GM23248 (cell line): Measurements from ENCODE around the gene COA4. TPM values are rescaled to one million over a fixed set of nuclear protein-coding genes. Genes with fewer than 3 reads are reported as not detected.

Source experiments
- DNase-seq: peaks from one replicate; pipeline ENCODE4 v3.0.0-alpha.2; 2015
- H2AFZ ChIP-seq: fragments of 200-600 bp; sonication (generic); 2 replicates; pipeline ENCODE4 v1.6.1; 2016; ENCODE audit warnings: antibody characterized with exemption
- H3F3A ChIP-seq: fragments of 200-600 bp; sonication (generic); 2 replicates; pipeline ENCODE4 v1.6.1; 2016; ENCODE audit warnings: mild to moderate bottlenecking, antibody characterized with exemption, mixed run types; ENCODE audit not compliant: insufficient read depth
- H3K27ac ChIP-seq: fragments of 200-600 bp; sonication (generic); 2 replicates; pipeline ENCODE4 v1.5.1; 2016; ENCODE audit warnings: mild to moderate bottlenecking
- H3K27me3 ChIP-seq: fragments of 200-600 bp; sonication (generic); replicated peaks from 2 replicates; pipeline ENCODE4 v1.6.1; 2016; ENCODE audit warnings: mild to moderate bottlenecking; ENCODE audit not compliant: insufficient read depth
- H3K36me3 ChIP-seq: fragments of 200-600 bp; sonication (generic); 2 replicates; pipeline ENCODE4 v1.6.1; 2016; ENCODE audit warnings: low read depth, mild to moderate bottlenecking
- H3K4me1 ChIP-seq: fragments of 200-600 bp; sonication (generic); 2 replicates; pipeline ENCODE4 v1.6.1; 2016; ENCODE audit warnings: mild to moderate bottlenecking; ENCODE audit not compliant: insufficient read depth
- H3K4me2 ChIP-seq: fragments of 200-600 bp; sonication (generic); one replicate; pipeline ENCODE4 v1.6.1; 2016; ENCODE audit warnings: mild to moderate bottlenecking; ENCODE audit not compliant: unreplicated experiment
- H3K4me3 ChIP-seq: fragments of 200-600 bp; sonication (generic); 2 replicates; pipeline ENCODE4 v1.5.1; 2016; ENCODE audit warnings: mild to moderate bottlenecking
- H3K79me2 ChIP-seq: fragments of 200-600 bp; sonication (generic); 2 replicates; pipeline ENCODE4 v1.6.1; 2016; ENCODE audit warnings: mild to moderate bottlenecking; ENCODE audit not compliant: insufficient read depth
- H3K9ac ChIP-seq: fragments of 200-600 bp; sonication (generic); 2 replicates; pipeline ENCODE4 v1.6.1; 2016; ENCODE audit warnings: mild to moderate bottlenecking
- H3K9me2 ChIP-seq: fragments of 200-600 bp; sonication (generic); 2 replicates; pipeline ENCODE4 v1.6.1; 2016; ENCODE audit warnings: mixed run types, mild to moderate bottlenecking, moderate library complexity; ENCODE audit not compliant: insufficient read depth
- H3K9me3 ChIP-seq: fragments of 200-600 bp; sonication (generic); one replicate; pipeline ENCODE4 v1.6.1; 2017; ENCODE audit warnings: low read depth
- H4K20me1 ChIP-seq: fragments of 200-600 bp; sonication (generic); 2 replicates; pipeline ENCODE4 v1.6.0; 2016; ENCODE audit not compliant: insufficient read depth
- EZH2 ChIP-seq: fragments of 200-600 bp; sonication (generic); IDR thresholded peaks from 2 replicates; pipeline ENCODE4 v1.6.1; 2018; ENCODE audit warnings: antibody characterized with exemption, mild to moderate bottlenecking; ENCODE audit not compliant: insufficient read depth, poor library complexity, severe bottlenecking
- EZH2phosphoT487 ChIP-seq: fragments of 200-600 bp; sonication (generic); IDR thresholded peaks from 2 replicates; pipeline ENCODE4 v1.6.1; 2018; ENCODE audit warnings: antibody characterized with exemption, moderate library complexity, mild to moderate bottlenecking, low read depth; ENCODE audit not compliant: insufficient read depth
- WGBS, 2 experiments: methylation state at CpG; one replicate each; pipeline ENCODE4 v1.1.6; 2015 to 2017; ENCODE audit warnings: low lambda C conversion rate in 2 of 2, low coverage in 1 of 2; ENCODE audit errors: missing lambda C conversion rate in 2 of 2; 5-methylcytosine and 5-hydroxymethylcytosine counted together
- in situ Hi-C: fragments of 300-500 bp; cut with MboI; formaldehyde crosslinking; loops from 2 replicates; pipeline ENCODE4 v1.15.0; 2020
- polyA plus RNA-seq: library from polyadenylated mRNA; unstranded; fragments of >200 nt; fragmentation: Nextera tagmentation; extraction: Ambion mirVana; gene quantifications from 2 replicates; pipeline ENCODE4 v1.2.1, GENCODE V29; 2016
- total RNA-seq: library from RNA; depleted of rRNA; stranded (reverse); fragments of >200 nt; shearing (Covaris generic); gene quantifications from 2 replicates; pipeline ENCODE4 v1.2.3, GENCODE V29; 2014

Gene COA4
- total and polyA plus RNA-seq, 2 experiments from 2014 or later: 78.5 to 79.0 TPM

GRCh38 chr11:73875380-73875779 lies 1.3 kb downstream of the COA4 start:
- no peaks in the 10 kb centered on the region for H3K9me3 ChIP-seq
- no peaks in the 10 kb centered on the region for H3K9me2 ChIP-seq
- peak overlapping the region; percentile 91 for H3K9ac ChIP-seq
- no peak for DNase-seq
- H3K79me2 ChIP-seq: peaks cover 62% of the 10 kb centered on the region
- H2AFZ ChIP-seq: no peak overlapping the region
- H3K27ac ChIP-seq: peak overlapping the region; percentile 81; the same call in 1 of the 2 replicates
- in situ Hi-C loops: no loop called here
- H3K4me1 ChIP-seq: peaks cover 8% of the 10 kb centered on the region
- H4K20me1 ChIP-seq: no peaks in the 10 kb centered on the region
- H3K4me3 ChIP-seq: peak overlapping the region; percentile 98
- H3K36me3 ChIP-seq: peaks cover 9% of the 10 kb centered on the region; the same call in 1 of the 2 replicates
- WGBS, 2 experiments: 42 to 63% methylated on average over 1 of the region's 1 CpG
- peaks cover 10% of the 10 kb centered on the region; the same call in 1 of the 2 replicates for H3F3A ChIP-seq
- peak overlapping the region; percentile 94 for H3K4me2 ChIP-seq
- no peaks in the 10 kb centered on the region for H3K27me3 ChIP-seq
- TF ChIP-seq EZH2 (no peak), EZH2phosphoT487 (no peak)

- H3K36me3 ChIP-seq: peaks cover 9% of the 10 kb centered on the region; the same call in 1 of the 2 replicates
- H2AFZ ChIP-seq: no peak overlapping the region
- H3K79me2 ChIP-seq: peaks cover 46% of the 10 kb centered on the region
- 92 to 95% methylated on average over 9 of the region's 9 CpGs for WGBS, 2 experiments
- H3K27me3 ChIP-seq: no peaks in the 10 kb centered on the region
- H3K27ac ChIP-seq: no peak overlapping the region
- H3K4me2 ChIP-seq: no peak overlapping the region
- H3K9me3 ChIP-seq: no peaks in the 10 kb centered on the region
- peaks cover 8% of the 10 kb centered on the region for H3K4me1 ChIP-seq
- no peak overlapping the region for H3K9ac ChIP-seq
- no peak for DNase-seq
- TF ChIP-seq EZH2: no peak
- TF ChIP-seq EZH2phosphoT487: no peak
- no peak overlapping the region for H3K4me3 ChIP-seq
- H3K9me2 ChIP-seq: no peaks in the 10 kb centered on the region
- peaks cover 31% of the 10 kb centered on the region for H3F3A ChIP-seq
- H4K20me1 ChIP-seq: no peaks in the 10 kb centered on the region
- in situ Hi-C loops: no loop called here
Measured at GRCh38 chr11:73872749-73873357, 3.8 kb downstream of the COA4 start.

- Histone ChIP-seq H3K4me2 (no peak overlapping the region), H3K27me3 (no peaks in the 10 kb centered on the region), H3K4me3 (no peak overlapping the region), H3K9me3 (no peaks in the 10 kb centered on the region), H2AFZ (no peak overlapping the region), H4K20me1 (no peaks in the 10 kb centered on the region), H3K9me2 (no peaks in the 10 kb centered on the region), H3K9ac (no peak overlapping the region), H3K36me3 (peaks cover 9% of the 10 kb centered on the region; the same call in 1 of the 2 replicates), H3K27ac (no peak overlapping the region), H3F3A (peaks cover 49% of the 10 kb centered on the region), H3K4me1 (peaks cover 19% of the 10 kb centered on the region), H3K79me2 (peaks cover 24% of the 10 kb centered on the region)
- TF ChIP-seq EZH2 (no peak), EZH2phosphoT487 (no peak)
- no peak for DNase-seq
- WGBS, 2 experiments: 81% methylated on average over 3 of the region's 3 CpGs
- in situ Hi-C loops: no loop called here
Measured at GRCh38 chr11:73870261-73870660, 6.4 kb downstream of the COA4 start.

DNA sequence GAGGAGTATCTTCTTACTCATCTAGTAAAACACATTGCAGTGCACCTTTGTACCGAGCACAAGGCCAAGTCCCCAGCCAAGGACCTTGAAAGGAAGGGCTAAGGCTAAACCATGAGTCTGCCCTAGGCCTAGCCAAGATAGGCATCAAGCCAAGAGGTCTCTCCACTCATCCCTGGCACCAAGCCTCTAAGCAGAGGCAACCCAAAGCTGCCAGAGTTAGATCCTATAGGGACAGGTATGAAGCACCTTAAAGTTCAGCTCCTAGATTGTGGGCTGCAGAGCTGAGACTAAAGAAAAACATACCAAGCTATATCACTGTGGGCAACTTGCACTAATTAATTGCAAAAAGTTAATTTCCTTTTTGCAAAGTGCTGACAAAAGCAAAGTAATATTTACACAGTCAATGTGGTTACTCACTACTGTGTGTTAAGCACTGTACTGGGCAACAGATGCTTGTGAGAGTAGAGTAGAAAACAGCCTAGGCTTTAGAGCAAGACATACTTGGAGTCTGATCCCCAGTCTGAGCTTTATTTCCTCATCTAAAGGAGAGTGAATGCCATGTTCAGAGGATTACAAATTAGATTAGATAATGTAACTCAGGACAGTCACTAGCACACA lies 7.2 kb downstream of the COA4 start:
- DNase-seq: peak; percentile 28
- no peak overlapping the region for H3K27ac ChIP-seq

More for the DNA sequence above, 7.2 kb downstream of the COA4 start:
- Histone ChIP-seq H3K27me3 (no peaks in the 10 kb centered on the region), H3K79me2 (peaks cover 15% of the 10 kb centered on the region), H3K4me3 (no peak overlapping the region), H3K4me1 (peaks cover 18% of the 10 kb centered on the region), H3F3A (peaks cover 49% of the 10 kb centered on the region), H2AFZ (no peak overlapping the region), H4K20me1 (no peaks in the 10 kb centered on the region), H3K36me3 (peaks cover 9% of the 10 kb centered on the region; the same call in 1 of the 2 replicates), H3K9me3 (no peaks in the 10 kb centered on the region), H3K4me2 (no peak overlapping the region), H3K9ac (no peak overlapping the region), H3K9me2 (no peaks in the 10 kb centered on the region)
- in situ Hi-C loops: no loop called here
- TF ChIP-seq EZH2phosphoT487 (no peak), EZH2 (no peak)
- 86 to 92% methylated on average over 1 of the region's 1 CpG for WGBS, 2 experiments
